Effector memory CD4-positive, alpha-beta T cell (primary cell): Measurements from ENCODE around the gene PCDH1.

Source experiments
- DNase-seq, 3 donors: peaks; one replicate each; pipeline ENCODE4 v3.0.0-alpha.2; 2020
- H3K27ac ChIP-seq: 2 replicates; pipeline ENCODE4 v1.7.0; 2013; ENCODE audit warnings: mild to moderate bottlenecking, low read length, moderate library complexity; ENCODE audit not compliant: insufficient read depth, poor library complexity, severe bottlenecking
- H3K27me3 ChIP-seq: replicated peaks from 2 replicates; pipeline ENCODE4 v1.7.0; 2013; ENCODE audit warnings: mild to moderate bottlenecking, low read length; ENCODE audit not compliant: insufficient read depth, control insufficient read depth, poor library complexity, severe bottlenecking
- H3K36me3 ChIP-seq: 2 replicates; pipeline ENCODE4 v1.7.0; 2013; ENCODE audit warnings: mild to moderate bottlenecking, low read length, moderate library complexity; ENCODE audit not compliant: control insufficient read depth, insufficient read depth
- H3K4me1 ChIP-seq: 2 replicates; pipeline ENCODE4 v1.7.0; 2013; ENCODE audit warnings: low read length, mild to moderate bottlenecking; ENCODE audit not compliant: control insufficient read depth, insufficient read depth, poor library complexity, severe bottlenecking
- H3K4me3 ChIP-seq: 2 replicates; pipeline ENCODE4 v1.7.0; 2013; ENCODE audit warnings: low read length, low read depth, mild to moderate bottlenecking; ENCODE audit not compliant: insufficient read depth, poor library complexity, severe bottlenecking
- H3K9me3 ChIP-seq: 2 replicates; pipeline ENCODE4 v1.7.0; 2013; ENCODE audit warnings: mild to moderate bottlenecking, low read length, moderate library complexity; ENCODE audit not compliant: control insufficient read depth

The PCDH1 gene

GRCh38 chr5:141867139-141867538 is 11.1 kb downstream of the PCDH1 start:
- no peak for DNase-seq
- H3K27me3 ChIP-seq: no peaks in the 10 kb centered on the region
- H3K4me3 ChIP-seq: no peak overlapping the region
- no peak overlapping the region for H3K27ac ChIP-seq
- H3K36me3 ChIP-seq: no peaks in the 10 kb centered on the region
- H3K4me1 ChIP-seq: no peaks in the 10 kb centered on the region
- no peaks in the 10 kb centered on the region for H3K9me3 ChIP-seq

DNA sequence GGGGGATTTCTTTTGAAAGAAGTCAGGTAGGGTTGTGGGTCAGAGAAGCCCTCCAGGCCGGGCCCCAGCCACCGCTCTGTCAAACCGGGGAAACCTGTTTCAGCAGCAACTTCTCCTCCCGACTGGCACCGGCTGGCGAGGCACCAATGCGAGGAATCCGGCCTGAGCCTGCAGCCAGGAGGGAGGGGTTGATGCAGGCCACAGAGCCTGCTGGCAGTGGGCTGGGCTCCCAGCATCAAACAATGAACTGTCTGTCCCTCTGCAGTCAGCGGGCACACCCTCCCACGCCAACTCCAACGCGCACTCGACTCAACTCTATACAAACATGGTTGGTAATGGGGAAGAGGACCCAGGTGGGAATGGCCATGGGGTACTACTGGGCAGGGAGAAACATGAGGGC is 12.1 kb downstream of the PCDH1 start:
- Histone ChIP-seq H3K4me3 (no peak overlapping the region), H3K27me3 (no peaks in the 10 kb centered on the region), H3K4me1 (no peaks in the 10 kb centered on the region), H3K27ac (no peak overlapping the region), H3K36me3 (no peaks in the 10 kb centered on the region), H3K9me3 (no peaks in the 10 kb centered on the region)
- no peak for DNase-seq

- no peaks in the 10 kb centered on the region for H3K4me1 ChIP-seq
- no peak overlapping the region for H3K4me3 ChIP-seq
- no peaks in the 10 kb centered on the region for H3K27me3 ChIP-seq
- no peaks in the 10 kb centered on the region for H3K36me3 ChIP-seq
- no peak overlapping the region for H3K27ac ChIP-seq
- no peak for DNase-seq
- H3K9me3 ChIP-seq: no peaks in the 10 kb centered on the region
These were observed 12.8 kb downstream of the PCDH1 start for GRCh38 chr5:141865406-141865805.

- no peaks in the 10 kb centered on the region for H3K27me3 ChIP-seq
- H3K4me3 ChIP-seq: no peak overlapping the region
- DNase-seq: no peak
- no peak overlapping the region for H3K27ac ChIP-seq
- H3K36me3 ChIP-seq: no peaks in the 10 kb centered on the region
- H3K4me1 ChIP-seq: no peaks in the 10 kb centered on the region
- H3K9me3 ChIP-seq: no peaks in the 10 kb centered on the region
These were observed 13.5 kb downstream of the PCDH1 start for GRCh38 chr5:141864371-141865370.

DNA sequence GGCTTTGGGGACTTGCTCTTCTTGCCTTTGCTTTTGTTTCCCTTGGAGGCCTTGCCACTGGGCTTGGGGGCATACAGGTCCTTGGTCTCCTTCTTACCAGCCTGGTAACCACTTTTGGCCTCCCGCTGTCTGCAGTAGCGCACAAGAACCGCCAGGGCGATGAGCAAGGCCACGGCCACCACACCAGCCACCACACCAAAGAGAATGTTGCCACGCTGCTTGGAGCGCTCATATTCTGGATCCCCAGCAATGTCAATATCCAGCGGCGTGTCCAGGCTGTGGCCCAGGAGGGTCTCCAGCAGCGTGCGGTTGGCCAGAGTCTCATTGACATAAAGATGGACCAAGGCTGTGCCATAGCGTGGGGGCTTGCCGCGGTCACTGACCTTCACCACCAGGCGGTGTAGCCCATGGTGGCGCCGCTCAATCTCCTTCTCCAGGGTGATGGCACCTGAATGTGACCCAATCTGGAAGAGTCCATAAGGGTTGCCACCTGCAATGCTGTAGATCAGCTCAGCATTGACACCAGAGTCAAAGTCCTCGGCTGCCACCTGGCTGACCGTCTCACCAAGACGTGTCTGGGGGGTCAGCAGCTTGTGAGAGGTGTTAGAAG is 14.5 kb downstream of the PCDH1 start:
- no peaks in the 10 kb centered on the region for H3K27me3 ChIP-seq
- no peaks in the 10 kb centered on the region for H3K9me3 ChIP-seq
- no peak overlapping the region for H3K4me3 ChIP-seq
- H3K27ac ChIP-seq: no peak overlapping the region
- H3K36me3 ChIP-seq: no peaks in the 10 kb centered on the region
- H3K4me1 ChIP-seq: no peaks in the 10 kb centered on the region
- DNase-seq: no peak

DNA sequence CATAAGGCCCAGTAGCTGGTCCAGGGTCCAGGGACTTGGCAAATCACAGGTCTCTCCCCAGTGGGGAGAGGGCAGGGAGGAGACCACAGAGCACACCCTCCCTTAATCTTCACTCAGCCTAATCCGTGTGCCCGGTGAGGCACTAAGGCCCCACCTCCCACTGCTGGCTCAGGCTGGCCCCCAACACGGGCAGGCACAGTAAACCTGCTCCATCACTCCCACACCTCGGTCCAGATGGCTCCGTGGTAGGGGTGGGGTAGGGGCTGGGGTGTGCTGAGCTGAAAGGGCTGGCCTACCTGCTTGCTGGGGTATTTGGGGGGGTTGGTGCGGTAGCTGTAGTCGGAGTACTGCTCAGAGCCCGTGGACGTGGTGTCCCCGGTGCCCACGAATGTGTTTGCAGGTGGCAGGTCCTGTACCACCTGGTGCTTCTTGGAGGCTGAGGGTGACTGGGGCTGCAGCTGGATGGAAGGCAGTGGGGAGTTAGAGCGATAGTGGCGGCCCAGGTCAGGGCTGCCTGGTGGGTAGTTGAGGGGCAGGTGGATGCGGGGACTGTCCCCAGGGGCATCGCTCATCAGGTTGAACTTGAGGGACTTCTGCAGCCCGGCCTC is 15.2 kb downstream of the PCDH1 start:
- H3K36me3 ChIP-seq: no peaks in the 10 kb centered on the region
- H3K27ac ChIP-seq: no peak overlapping the region
- no peaks in the 10 kb centered on the region for H3K4me1 ChIP-seq
- no peak overlapping the region for H3K4me3 ChIP-seq
- no peak for DNase-seq
- H3K9me3 ChIP-seq: no peaks in the 10 kb centered on the region
- H3K27me3 ChIP-seq: no peaks in the 10 kb centered on the region

GRCh38 chr5:141861194-141861593 is 17.0 kb downstream of the PCDH1 start:
- Histone ChIP-seq H3K27ac (no peak overlapping the region), H3K9me3 (no peaks in the 10 kb centered on the region), H3K36me3 (no peaks in the 10 kb centered on the region), H3K4me1 (no peaks in the 10 kb centered on the region), H3K27me3 (no peaks in the 10 kb centered on the region), H3K4me3 (no peak overlapping the region)
- DNase-seq: no peak

DNA sequence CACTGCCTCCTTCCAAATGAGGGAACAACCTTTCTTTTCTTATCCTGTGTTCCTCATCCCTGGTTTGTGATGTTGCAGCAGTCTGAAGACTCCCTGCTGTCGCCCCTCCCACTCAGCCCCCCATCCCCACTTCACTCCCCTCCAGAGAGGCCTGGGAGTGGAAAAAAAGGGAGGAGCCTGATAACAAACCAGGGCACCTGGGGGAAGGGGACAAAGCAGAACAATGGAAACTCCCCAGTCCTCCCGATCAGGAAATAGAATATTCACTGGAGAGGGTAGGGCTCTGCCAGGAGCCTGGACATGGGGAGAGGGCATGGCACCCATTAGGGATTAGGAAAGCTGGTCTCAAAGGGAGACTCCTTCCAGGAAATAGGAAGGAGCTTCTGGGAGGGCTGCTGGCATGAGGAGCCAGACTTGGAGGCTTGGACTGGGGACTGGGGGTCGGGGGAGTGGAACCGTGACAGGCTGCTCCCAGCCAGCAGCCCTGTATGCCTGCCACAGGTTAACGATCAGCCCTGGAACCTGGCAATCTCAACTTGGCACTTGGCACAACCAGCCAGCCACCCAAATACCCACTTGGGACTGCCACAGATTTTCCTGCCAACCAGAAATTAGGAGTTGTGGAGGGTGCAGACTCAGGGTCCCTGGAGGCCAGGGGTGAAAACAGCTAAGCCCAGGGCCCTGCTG is 20.0 kb downstream of the PCDH1 start:
- Histone ChIP-seq H3K36me3 (no peaks in the 10 kb centered on the region), H3K27me3 (no peaks in the 10 kb centered on the region), H3K4me3 (no peak overlapping the region), H3K4me1 (no peaks in the 10 kb centered on the region), H3K27ac (no peak overlapping the region), H3K9me3 (no peaks in the 10 kb centered on the region)
- no peak for DNase-seq

- Histone ChIP-seq H3K27me3 (no peaks in the 10 kb centered on the region), H3K36me3 (no peaks in the 10 kb centered on the region)
These were observed 21.0 kb downstream of the PCDH1 start for GRCh38 chr5:141857226-141857625.

More at GRCh38 chr5:141857226-141857625, 21.0 kb downstream of the PCDH1 start:
- Histone ChIP-seq H3K4me1 (no peaks in the 10 kb centered on the region), H3K27ac (no peak overlapping the region), H3K9me3 (no peaks in the 10 kb centered on the region), H3K4me3 (no peak overlapping the region)
- DNase-seq: no peak
